Renal cortical epithelial cell (primary cell): ENCODE data around the gene ECEL1. TPM values are rescaled to one million over a fixed set of nuclear protein-coding genes. Genes with fewer than 3 reads are reported as not detected.

Source experiments
- total RNA-seq: library from RNA; depleted of rRNA; stranded (reverse); fragments of >200 nt; gene quantifications from 2 replicates; pipeline ENCODE4 v1.2.3, GENCODE V29; 2014

Gene ECEL1
- total RNA-seq, 1 donor from 2014 or later = 0.65 TPM

Other genes starting within 250 kb of the ECEL1 start
- gene ALPP, start 109.1 kb downstream of the ECEL1 start, total RNA-seq = not detected in 2 replicates
- not detected in 2 replicates for gene ALPG, start 81.0 kb downstream of the ECEL1 start, total RNA-seq
- gene ALPI, start 31.7 kb downstream of the ECEL1 start, total RNA-seq = not detected in 2 replicates
- gene PRSS56, start 32.6 kb upstream of the ECEL1 start, total RNA-seq = not detected in 2 replicates
- not detected in 2 replicates for gene CHRND, start 38.3 kb upstream of the ECEL1 start, total RNA-seq
- not detected in 2 replicates for gene CHRNG, start 51.9 kb upstream of the ECEL1 start, total RNA-seq
- gene TIGD1, start 62.7 kb upstream of the ECEL1 start, total RNA-seq = 2.3 and 3.4 TPM in 2 replicates
- gene EIF4E2, start 62.9 kb upstream of the ECEL1 start, total RNA-seq = 60.0 and 179 TPM in 2 replicates
- gene EFHD1, start 145.8 kb upstream of the ECEL1 start, total RNA-seq = 7.5 and 26.9 TPM in 2 replicates
- gene GIGYF2, start 209.5 kb upstream of the ECEL1 start, total RNA-seq = 33.7 and 70.3 TPM in 2 replicates